ENCODE measurements around the gene RAB35.

- TF ChIP-seq CTCF (IDR thresholded peaks at IDR 0.05; ENCODE audit: poor library complexity) (no peak), EZH2 (IDR thresholded peaks at IDR 0.05; ENCODE audit: borderline replicate concordance) (no peak)
Measured at GRCh38 chr12:120096671-120097202, 19.8 kb downstream of the RAB35 start.
